Vagina (tissue), 2 donors: ENCODE results near the gene APBB1IP.

Experiments
- CTCF ChIP-seq, 3 experiments: fragments of 450-650 bp in 2 of 3; fragments of 200-600 bp in 1 of 3; sonication (generic) in 1 of 3; IDR thresholded peaks; one replicate each; pipeline ENCODE4 v1.5.1; 2017 to 2019; ENCODE audit warnings: antibody characterized with exemption in 3 of 3, mild to moderate bottlenecking in 2 of 3, moderate library complexity in 2 of 3
- POLR2A ChIP-seq, 2 donors: fragments of 450-650 bp; IDR thresholded peaks; one replicate each; pipeline ENCODE4 v1.6.1; 2017; ENCODE audit warnings: antibody characterized with exemption in 2 of 2, mild to moderate bottlenecking in 2 of 2, moderate library complexity in 2 of 2
- POLR2AphosphoS5 ChIP-seq, 2 donors: sonication (generic); formaldehyde crosslinking; IDR thresholded peaks; one replicate each; pipeline ENCODE4 v1.9.0; 2017; ENCODE audit warnings: antibody characterized with exemption in 2 of 2, mild to moderate bottlenecking in 2 of 2, low read depth in 1 of 2; ENCODE audit not compliant: insufficient read depth in 1 of 2

DNA sequence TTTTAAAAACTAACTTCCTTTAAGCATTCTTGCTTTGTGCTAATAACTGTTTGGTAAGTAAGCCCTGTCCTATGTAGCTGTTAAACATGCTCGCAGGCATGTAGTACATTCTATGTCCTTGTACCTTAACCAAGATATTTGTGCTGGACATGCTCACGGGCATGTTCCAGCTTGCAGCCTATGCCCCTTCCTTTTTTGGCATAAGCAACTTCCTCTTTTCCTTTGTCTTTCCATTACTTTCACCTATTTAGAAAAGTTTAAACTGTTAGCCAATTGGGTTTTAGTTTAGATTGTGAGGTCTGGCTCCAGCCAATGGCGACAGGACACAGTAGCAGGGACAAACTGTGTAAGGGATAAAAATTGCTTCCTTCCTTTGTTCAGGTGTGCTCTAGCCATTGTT is 14.4 kb upstream of the APBB1IP start:
- no peak for TF ChIP-seq CTCF (IDR thresholded peaks at IDR 0.05)
- TF ChIP-seq POLR2A (IDR thresholded peaks at IDR 0.05): no peak
- no peak for TF ChIP-seq POLR2AphosphoS5 (IDR thresholded peaks at IDR 0.05; ENCODE audit: insufficient read depth in 1 of 2, low read depth in 1 of 2)
